ENCODE results near the gene DDIT4. TPM values are rescaled to one million over a fixed set of nuclear protein-coding genes. Genes with fewer than 3 reads are reported as not detected.

The DDIT4 gene
- total and polyA plus RNA-seq, 9 of the 15 experiments (the other 6 are each of a cell fraction or from before 2014, with no cell fraction given) = 8.2 to 675 (median 159) TPM

DNA sequence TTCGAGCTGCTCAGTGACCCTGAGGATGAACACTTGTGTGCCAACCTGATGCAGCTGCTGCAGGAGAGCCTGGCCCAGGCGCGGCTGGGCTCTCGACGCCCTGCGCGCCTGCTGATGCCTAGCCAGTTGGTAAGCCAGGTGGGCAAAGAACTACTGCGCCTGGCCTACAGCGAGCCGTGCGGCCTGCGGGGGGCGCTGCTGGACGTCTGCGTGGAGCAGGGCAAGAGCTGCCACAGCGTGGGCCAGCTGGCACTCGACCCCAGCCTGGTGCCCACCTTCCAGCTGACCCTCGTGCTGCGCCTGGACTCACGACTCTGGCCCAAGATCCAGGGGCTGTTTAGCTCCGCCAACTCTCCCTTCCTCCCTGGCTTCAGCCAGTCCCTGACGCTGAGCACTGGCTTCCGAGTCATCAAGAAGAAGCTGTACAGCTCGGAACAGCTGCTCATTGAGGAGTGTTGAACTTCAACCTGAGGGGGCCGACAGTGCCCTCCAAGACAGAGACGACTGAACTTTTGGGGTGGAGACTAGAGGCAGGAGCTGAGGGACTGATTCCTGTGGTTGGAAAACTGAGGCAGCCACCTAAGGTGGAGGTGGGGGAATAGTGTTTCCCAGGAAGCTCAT lies 1.1 kb downstream of the DDIT4 start (continued):
- TF ChIP-seq TAF9B (IDR thresholded peaks at IDR 0.05; ENCODE audit: partially characterized antibody) (no peak), GABPB2 (CRISPR knock-in tag; conservative IDR thresholded peaks at IDR 0.05) (no peak), LARP7 (IDR thresholded peaks at IDR 0.05) (no peak), HDAC3 (IDR thresholded peaks at IDR 0.05; ENCODE audit: borderline replicate concordance, partially characterized antibody) (no peak), HDAC1 (IDR thresholded peaks at IDR 0.05) (peak in 1 of 2 experiments; percentile 10; a peak in 1 of 4 replicates)
- TF ChIP-seq, protein P1, sequence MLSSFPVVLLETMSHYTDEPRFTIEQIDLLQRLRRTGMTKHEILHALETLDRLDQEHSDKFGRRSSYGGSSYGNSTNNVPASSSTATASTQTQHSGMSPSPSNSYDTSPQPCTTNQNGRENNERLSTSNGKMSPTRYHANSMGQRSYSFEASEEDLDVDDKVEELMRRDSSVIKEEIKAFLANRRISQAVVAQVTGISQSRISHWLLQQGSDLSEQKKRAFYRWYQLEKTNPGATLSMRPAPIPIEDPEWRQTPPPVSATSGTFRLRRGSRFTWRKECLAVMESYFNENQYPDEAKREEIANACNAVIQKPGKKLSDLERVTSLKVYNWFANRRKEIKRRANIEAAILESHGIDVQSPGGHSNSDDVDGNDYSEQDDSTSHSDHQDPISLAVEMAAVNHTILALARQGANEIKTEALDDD (IDR thresholded peaks at IDR 0.05) = no peak

DNA sequence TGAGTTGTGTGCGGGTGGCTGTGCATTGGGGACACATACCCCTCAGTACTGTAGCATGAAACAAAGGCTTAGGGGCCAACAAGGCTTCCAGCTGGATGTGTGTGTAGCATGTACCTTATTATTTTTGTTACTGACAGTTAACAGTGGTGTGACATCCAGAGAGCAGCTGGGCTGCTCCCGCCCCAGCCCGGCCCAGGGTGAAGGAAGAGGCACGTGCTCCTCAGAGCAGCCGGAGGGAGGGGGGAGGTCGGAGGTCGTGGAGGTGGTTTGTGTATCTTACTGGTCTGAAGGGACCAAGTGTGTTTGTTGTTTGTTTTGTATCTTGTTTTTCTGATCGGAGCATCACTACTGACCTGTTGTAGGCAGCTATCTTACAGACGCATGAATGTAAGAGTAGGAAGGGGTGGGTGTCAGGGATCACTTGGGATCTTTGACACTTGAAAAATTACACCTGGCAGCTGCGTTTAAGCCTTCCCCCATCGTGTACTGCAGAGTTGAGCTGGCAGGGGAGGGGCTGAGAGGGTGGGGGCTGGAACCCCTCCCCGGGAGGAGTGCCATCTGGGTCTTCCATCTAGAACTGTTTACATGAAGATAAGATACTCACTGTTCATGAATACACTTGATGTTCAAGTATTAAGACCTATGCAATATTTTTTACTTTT lies 1.8 kb downstream of the DDIT4 start:
- peaks cover 39% of the 10 kb centered on the region for H3K79me2 ChIP-seq (ENCODE audit: control insufficient read depth, insufficient read depth, low read length)
- ATAC-seq = peak; percentile 2
- in situ Hi-C loops (cut with MboI) (loop anchor here (5.0 to 10.0 kb wide), 2 partner anchors 47 to 609 kb away; no protein-coding TSS in a partner anchor), intact Hi-C loops (cut with micrococcal nuclease) (loop anchor here (2.0 kb wide), 1 partner anchor 21 kb away; no protein-coding TSS in a partner anchor)
- no peaks in the 10 kb centered on the region for H3K27me3 ChIP-seq (ENCODE audit: control insufficient read depth in 2 of 2, insufficient read depth in 2 of 2, low read length in 2 of 2)
- ChIA-PET POLR2A (interaction anchor here (0.5 to 10.1 kb wide), 36 partner anchors 9 to 1692 kb away, joined by 3 to 277 read pairs (median 6); partner anchors contain the start of genes ANAPC16 and ASCC1), CTCF (ENCODE audit: low intra/inter-chr PET ratio) (interaction anchor here (1.8 kb wide), 1 partner anchor 61 kb away, joined by 12 read pairs; no protein-coding TSS in a partner anchor)
- no TSS peak for BruUV-seq (replicated peaks)
- no peaks in the 10 kb centered on the region for H3K9me1 ChIP-seq (ENCODE audit: control insufficient read depth, insufficient read depth, low read length)
- no peak for FAIRE-seq
- H4K20me1 ChIP-seq (replicated peaks; ENCODE audit: control insufficient read depth, insufficient read depth, low read length) = peaks cover 28% of the 10 kb centered on the region
- H3K27ac ChIP-seq (ENCODE audit: extremely low read depth, low read depth, low read length) = peak overlapping the region; percentile 87
- peak; percentile 50 to 76 (median 58) for DNase-seq (ENCODE audit: extremely low read depth in 1 of 4, low spot score in 3 of 4)
- 2% methylated on average over 12 of the region's 12 CpGs for WGBS (ENCODE audit: insufficient coverage, low coverage, missing lambda C conversion rate)
- H3K4me3 ChIP-seq = peak overlapping the region; percentile 86
- H3K9ac ChIP-seq (ENCODE audit: insufficient read depth in 1 of 2, low read depth in 2 of 2, low read length in 2 of 2) = peak overlapping the region; percentile 91 to 99; a peak in 3 of 4 replicates
- no peaks in the 10 kb centered on the region for H3K9me3 ChIP-seq (replicated peaks; ENCODE audit: control insufficient read depth, insufficient read depth, low read depth, low read length)
- peak overlapping the region; percentile 95 for H3K4me2 ChIP-seq (ENCODE audit: insufficient read depth, low read length)
- H2AFZ ChIP-seq (ENCODE audit: low read depth, low read length) = 0 out of 2 replicates have a peak overlapping the region, but pooled peaks have one; percentile 5
- peaks cover 25% of the 10 kb centered on the region for H3K36me3 ChIP-seq (ENCODE audit: control insufficient read depth, insufficient read depth, low read length)
- H3K4me1 ChIP-seq (replicated peaks in 1 of 2; ENCODE audit: control insufficient read depth in 2 of 2, insufficient read depth in 2 of 2, low read length in 2 of 2) = peaks cover 32 to 44% of the 10 kb centered on the region in 2 experiments
- TF ChIP-seq RBM15 (IDR thresholded peaks at IDR 0.05; ENCODE audit: insufficient read depth, low read length) = no peak
- TF ChIP-seq, protein P2, sequence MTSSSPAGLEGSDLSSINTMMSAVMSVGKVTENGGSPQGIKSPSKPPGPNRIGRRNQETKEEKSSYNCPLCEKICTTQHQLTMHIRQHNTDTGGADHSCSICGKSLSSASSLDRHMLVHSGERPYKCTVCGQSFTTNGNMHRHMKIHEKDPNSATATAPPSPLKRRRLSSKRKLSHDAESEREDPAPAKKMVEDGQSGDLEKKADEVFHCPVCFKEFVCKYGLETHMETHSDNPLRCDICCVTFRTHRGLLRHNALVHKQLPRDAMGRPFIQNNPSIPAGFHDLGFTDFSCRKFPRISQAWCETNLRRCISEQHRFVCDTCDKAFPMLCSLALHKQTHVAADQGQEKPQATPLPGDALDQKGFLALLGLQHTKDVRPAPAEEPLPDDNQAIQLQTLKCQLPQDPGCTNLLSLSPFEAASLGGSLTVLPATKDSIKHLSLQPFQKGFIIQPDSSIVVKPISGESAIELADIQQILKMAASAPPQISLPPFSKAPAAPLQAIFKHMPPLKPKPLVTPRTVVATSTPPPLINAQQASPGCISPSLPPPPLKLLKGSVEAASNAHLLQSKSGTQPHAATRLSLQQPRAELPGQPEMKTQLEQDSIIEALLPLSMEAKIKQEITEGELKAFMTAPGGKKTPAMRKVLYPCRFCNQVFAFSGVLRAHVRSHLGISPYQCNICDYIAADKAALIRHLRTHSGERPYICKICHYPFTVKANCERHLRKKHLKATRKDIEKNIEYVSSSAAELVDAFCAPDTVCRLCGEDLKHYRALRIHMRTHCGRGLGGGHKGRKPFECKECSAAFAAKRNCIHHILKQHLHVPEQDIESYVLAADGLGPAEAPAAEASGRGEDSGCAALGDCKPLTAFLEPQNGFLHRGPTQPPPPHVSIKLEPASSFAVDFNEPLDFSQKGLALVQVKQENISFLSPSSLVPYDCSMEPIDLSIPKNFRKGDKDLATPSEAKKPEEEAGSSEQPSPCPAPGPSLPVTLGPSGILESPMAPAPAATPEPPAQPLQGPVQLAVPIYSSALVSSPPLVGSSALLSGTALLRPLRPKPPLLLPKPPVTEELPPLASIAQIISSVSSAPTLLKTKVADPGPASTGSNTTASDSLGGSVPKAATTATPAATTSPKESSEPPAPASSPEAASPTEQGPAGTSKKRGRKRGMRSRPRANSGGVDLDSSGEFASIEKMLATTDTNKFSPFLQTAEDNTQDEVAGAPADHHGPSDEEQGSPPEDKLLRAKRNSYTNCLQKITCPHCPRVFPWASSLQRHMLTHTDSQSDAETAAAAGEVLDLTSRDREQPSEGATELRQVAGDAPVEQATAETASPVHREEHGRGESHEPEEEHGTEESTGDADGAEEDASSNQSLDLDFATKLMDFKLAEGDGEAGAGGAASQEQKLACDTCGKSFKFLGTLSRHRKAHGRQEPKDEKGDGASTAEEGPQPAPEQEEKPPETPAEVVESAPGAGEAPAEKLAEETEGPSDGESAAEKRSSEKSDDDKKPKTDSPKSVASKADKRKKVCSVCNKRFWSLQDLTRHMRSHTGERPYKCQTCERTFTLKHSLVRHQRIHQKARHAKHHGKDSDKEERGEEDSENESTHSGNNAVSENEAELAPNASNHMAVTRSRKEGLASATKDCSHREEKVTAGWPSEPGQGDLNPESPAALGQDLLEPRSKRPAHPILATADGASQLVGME (CRISPR knock-in tag; IDR thresholded peaks at IDR 0.05) = peak; percentile 42; the same call in 1 of the 2 replicates
- TF ChIP-seq, protein P3, sequence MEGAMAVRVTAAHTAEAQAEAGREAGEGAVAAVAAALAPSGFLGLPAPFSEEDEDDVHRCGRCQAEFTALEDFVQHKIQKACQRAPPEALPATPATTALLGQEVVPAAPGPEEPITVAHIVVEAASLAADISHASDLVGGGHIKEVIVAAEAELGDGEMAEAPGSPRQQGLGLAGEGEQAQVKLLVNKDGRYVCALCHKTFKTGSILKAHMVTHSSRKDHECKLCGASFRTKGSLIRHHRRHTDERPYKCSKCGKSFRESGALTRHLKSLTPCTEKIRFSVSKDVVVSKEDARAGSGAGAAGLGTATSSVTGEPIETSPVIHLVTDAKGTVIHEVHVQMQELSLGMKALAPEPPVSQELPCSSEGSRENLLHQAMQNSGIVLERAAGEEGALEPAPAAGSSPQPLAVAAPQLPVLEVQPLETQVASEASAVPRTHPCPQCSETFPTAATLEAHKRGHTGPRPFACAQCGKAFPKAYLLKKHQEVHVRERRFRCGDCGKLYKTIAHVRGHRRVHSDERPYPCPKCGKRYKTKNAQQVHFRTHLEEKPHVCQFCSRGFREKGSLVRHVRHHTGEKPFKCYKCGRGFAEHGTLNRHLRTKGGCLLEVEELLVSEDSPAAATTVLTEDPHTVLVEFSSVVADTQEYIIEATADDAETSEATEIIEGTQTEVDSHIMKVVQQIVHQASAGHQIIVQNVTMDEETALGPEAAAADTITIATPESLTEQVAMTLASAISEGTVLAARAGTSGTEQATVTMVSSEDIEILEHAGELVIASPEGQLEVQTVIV (CRISPR knock-in tag; IDR thresholded peaks at IDR 0.05; ENCODE audit: borderline replicate concordance) = 0 out of 2 replicates have a peak, but pooled peaks have one; percentile 26
